SK-N-SH (cell line): Measurements from ENCODE around the gene ANGPTL8. TPM values are rescaled to one million over a fixed set of nuclear protein-coding genes. Genes with fewer than 3 reads are reported as not detected.

Experiments used
- CTCF ChIA-PET: fragments of 300-600, 350-600 bp; formaldehyde crosslinking; extraction: SDS; loops from one replicate; lab custom pipeline; 2021; lab: Yijun Ruan, JAX
- POLR2A ChIA-PET: fragments of 350-600 bp; sonication (Branson Sonifier 250); formaldehyde crosslinking; extraction: SDS; loops from one replicate; lab custom pipeline; 2020; ENCODE audit warnings: antibody characterized with exemption, inconsistent platforms; lab: Yijun Ruan, JAX
- DNase-seq: peaks from one replicate; pipeline ENCODE4 v3.0.0; 2012
- H2AFZ ChIP-seq: fragments of 200-600 bp; sonication (generic); 2 replicates; pipeline ENCODE4 v1.8.1; 2016; ENCODE audit warnings: antibody characterized with exemption, mild to moderate bottlenecking, low read depth
- H3F3A ChIP-seq: fragments of 200-600 bp; sonication (generic); replicated peaks from 2 replicates; pipeline ENCODE3; 2016; ENCODE audit warnings: antibody characterized with exemption, mild to moderate bottlenecking; ENCODE audit not compliant: insufficient read depth
- H3K27ac ChIP-seq, 2 experiments: fragments of 200-500 bp in 1 of 2; fragments of 200-600 bp in 1 of 2; sonication (Bioruptor generic) in 1 of 2; sonication (generic), shearing (Covaris generic) in 1 of 2; 2 replicates each; pipeline versions ENCODE4 v1.5.1 to v1.6.1; 2014 to 2016; ENCODE audit warnings: low read depth in 2 of 2, inconsistent platforms in 1 of 2, low read length in 1 of 2, mild to moderate bottlenecking in 1 of 2, mixed read lengths in 1 of 2
- H3K27me3 ChIP-seq: fragments of 200-600 bp; sonication (generic), shearing (Covaris generic); 2 replicates; pipeline ENCODE4 v1.6.1; 2016; ENCODE audit warnings: mixed run types; ENCODE audit not compliant: insufficient read depth
- H3K36me3 ChIP-seq, 2 experiments: fragments of 200-500 bp in 1 of 2; fragments of 200-600 bp in 1 of 2; sonication (Bioruptor generic) in 1 of 2; sonication (generic) in 1 of 2; replicated peaks in 1 of 2; 2 replicates each; pipeline versions ENCODE3 to v1.5.1; 2014 to 2016; ENCODE audit warnings: low read length in 1 of 2, mild to moderate bottlenecking in 1 of 2; ENCODE audit not compliant: insufficient read depth in 2 of 2, control insufficient read depth in 1 of 2
- H3K4me1 ChIP-seq, 2 experiments: fragments of 200-500 bp in 1 of 2; fragments of 200-600 bp in 1 of 2; sonication (Bioruptor generic) in 1 of 2; sonication (generic), shearing (Covaris generic) in 1 of 2; 2 replicates each; pipeline versions ENCODE4 v1.5.1 to v1.6.1; 2014 to 2016; ENCODE audit warnings: low read depth in 1 of 2, low read length in 1 of 2, mixed run types in 1 of 2; ENCODE audit not compliant: insufficient read depth in 2 of 2, control insufficient read depth in 1 of 2
- H3K4me2 ChIP-seq: fragments of 200-600 bp; sonication (generic), shearing (Covaris generic); 2 replicates; pipeline ENCODE4 v1.6.1; 2017; ENCODE audit warnings: mixed run types
- H3K4me3 ChIP-seq, 2 experiments: fragments of 200-500 bp in 1 of 2; fragments of 200-600 bp in 1 of 2; sonication (Bioruptor generic) in 1 of 2; sonication (generic), shearing (Covaris generic) in 1 of 2; 2 replicates each; pipeline versions ENCODE4 v1.5.1 to v1.8.1; 2014 to 2016; ENCODE audit warnings: low read depth in 2 of 2, inconsistent platforms in 1 of 2, low read length in 1 of 2, mild to moderate bottlenecking in 1 of 2, mixed read lengths in 1 of 2, moderate library complexity in 1 of 2
- H3K79me2 ChIP-seq: fragments of 200-600 bp; sonication (generic); 2 replicates; pipeline ENCODE4 v1.8.1; 2017; ENCODE audit warnings: mild to moderate bottlenecking; ENCODE audit not compliant: insufficient read depth
- H3K9ac ChIP-seq: fragments of 200-600 bp; sonication (generic); 2 replicates; pipeline ENCODE4 v1.6.1; 2017; ENCODE audit warnings: mixed run types
- H3K9me2 ChIP-seq: fragments of 200-600 bp; sonication (generic); 2 replicates; pipeline ENCODE4 v1.6.1; 2017; ENCODE audit warnings: mixed run types
- H3K9me3 ChIP-seq: fragments of 200-600 bp; sonication (generic); 2 replicates; pipeline ENCODE4 v1.6.1; 2017; ENCODE audit warnings: mixed run types, mild to moderate bottlenecking, moderate library complexity
- H4K20me1 ChIP-seq: fragments of 200-600 bp; sonication (generic); 2 replicates; pipeline ENCODE4 v1.6.1; 2017; ENCODE audit warnings: mild to moderate bottlenecking, mixed run types; ENCODE audit not compliant: insufficient read depth
- ELF1 ChIP-seq: IDR thresholded peaks from 2 replicates; pipeline ENCODE4 v1.4.0; 2012
- EZH2phosphoT487 ChIP-seq: fragments of 200-600 bp; sonication (generic); IDR thresholded peaks from 2 replicates; pipeline ENCODE4 v1.6.1; 2017; ENCODE audit warnings: low read depth, mixed run types, mild to moderate bottlenecking, antibody characterized with exemption, moderate library complexity, borderline replicate concordance
- FOSL2 ChIP-seq: IDR thresholded peaks from 2 replicates; pipeline ENCODE4 v1.4.0; 2012; ENCODE audit warnings: low read depth, mild to moderate bottlenecking, moderate library complexity, borderline replicate concordance
- FOXM1 ChIP-seq: IDR thresholded peaks from 2 replicates; pipeline ENCODE4 v1.4.0; 2012; ENCODE audit warnings: low read depth, mild to moderate bottlenecking
- IRF3 ChIP-seq: fragments of 150-350 bp; IDR thresholded peaks from 2 replicates; pipeline ENCODE4 v1.6.1; 2016; ENCODE audit warnings: mild to moderate bottlenecking, low read depth, low read length
- MEF2A ChIP-seq: IDR thresholded peaks from 2 replicates; pipeline ENCODE4 v1.4.0; 2012; ENCODE audit warnings: low read depth, borderline replicate concordance
- NFIC ChIP-seq: IDR thresholded peaks from 2 replicates; pipeline ENCODE4 v1.4.0; 2012; ENCODE audit warnings: borderline replicate concordance
- NRF1 ChIP-seq: IDR thresholded peaks from 2 replicates; pipeline ENCODE4 v1.6.1; 2012; ENCODE audit warnings: low read depth, mild to moderate bottlenecking, low read length
- POLR2AphosphoS5 ChIP-seq: IDR thresholded peaks from 2 replicates; pipeline ENCODE4 v1.6.1; 2012; ENCODE audit warnings: low read depth, low read length
- RAD21 ChIP-seq: IDR thresholded peaks from 2 replicates; pipeline ENCODE4 v1.6.1; 2012; ENCODE audit warnings: mild to moderate bottlenecking, low read length
- RCOR1 ChIP-seq: fragments of 150-350 bp; IDR thresholded peaks from 2 replicates; pipeline ENCODE4 v1.6.1; 2017; ENCODE audit warnings: antibody characterized with exemption, low read length
- REST ChIP-seq: IDR thresholded peaks from 2 replicates; pipeline ENCODE4 v1.6.1; 2012; ENCODE audit warnings: mild to moderate bottlenecking, low read depth, low read length, moderate library complexity
- RXRA ChIP-seq: IDR thresholded peaks from 2 replicates; pipeline ENCODE4 v1.4.0; 2012; ENCODE audit warnings: low read depth, mild to moderate bottlenecking, borderline replicate concordance
- SIN3A ChIP-seq: IDR thresholded peaks from 2 replicates; pipeline ENCODE4 v1.6.1; 2012; ENCODE audit warnings: low read depth, mild to moderate bottlenecking, low read length, moderate library complexity, borderline replicate concordance
- TCF12 ChIP-seq: IDR thresholded peaks from 2 replicates; pipeline ENCODE4 v1.4.0; 2012
- TEAD4 ChIP-seq: IDR thresholded peaks from 2 replicates; pipeline ENCODE4 v1.4.0; 2012; ENCODE audit warnings: mild to moderate bottlenecking, borderline replicate concordance; ENCODE audit not compliant: insufficient read depth
- WGBS: methylation state at CpG from one replicate; pipeline ENCODE4 v1.1.6; 2017; ENCODE audit warnings: low lambda C conversion rate; 5-methylcytosine and 5-hydroxymethylcytosine counted together
- polyA plus RNA-seq, 3 experiments: library from polyadenylated mRNA; depleted of rRNA; stranded (reverse); fragments of >200 nt; gene quantifications; 2 replicates each; pipeline ENCODE4 v1.2.3, GENCODE V29; 2012
- TF ChIP-seq, protein P1 (sequence below): IDR thresholded peaks from 2 replicates; pipeline ENCODE4; 2012

Gene ANGPTL8
- polyA plus RNA-seq, 1 of the 3 experiments (the other 2 are of a cell fraction) = 0.21 TPM

- Histone ChIP-seq H3K36me3 (peaks cover 9 to 23% of the 10 kb centered on the region in 2 experiments), H3K9me2 (no peaks in the 10 kb centered on the region), H4K20me1 (no peaks in the 10 kb centered on the region; the same call in 1 of the 2 replicates), H3K79me2 (no peaks in the 10 kb centered on the region), H3K27ac (no peak overlapping the region), H3F3A (peaks cover 11% of the 10 kb centered on the region), H3K4me3 (no peak overlapping the region), H3K4me1 (peaks cover 0 to 4% of the 10 kb centered on the region in 2 experiments; a peak in 1 of 4 replicates), H3K4me2 (no peak overlapping the region), H3K27me3 (no peaks in the 10 kb centered on the region), H3K9me3 (no peaks in the 10 kb centered on the region), H3K9ac (no peak overlapping the region), H2AFZ (no peak overlapping the region)
- ChIA-PET POLR2A (no interaction called here), CTCF (interaction anchor here (1.4 to 1.5 kb wide), 2 partner anchors 14 to 44 kb away, joined by 3 read pairs; no protein-coding TSS in a partner anchor)
- 88% methylated on average over 7 of the region's 14 CpGs for WGBS
- DNase-seq = no peak
- TF ChIP-seq NFIC (no peak), SIN3A (no peak), EZH2phosphoT487 (no peak), ELF1 (no peak), RAD21 (no peak), RCOR1 (no peak), REST (no peak), NRF1 (no peak), TCF12 (no peak), TEAD4 (no peak), MEF2A (no peak), FOSL2 (no peak), POLR2AphosphoS5 (no peak), RXRA (no peak), FOXM1 (no peak), IRF3 (no peak)
- TF ChIP-seq, protein P1, sequence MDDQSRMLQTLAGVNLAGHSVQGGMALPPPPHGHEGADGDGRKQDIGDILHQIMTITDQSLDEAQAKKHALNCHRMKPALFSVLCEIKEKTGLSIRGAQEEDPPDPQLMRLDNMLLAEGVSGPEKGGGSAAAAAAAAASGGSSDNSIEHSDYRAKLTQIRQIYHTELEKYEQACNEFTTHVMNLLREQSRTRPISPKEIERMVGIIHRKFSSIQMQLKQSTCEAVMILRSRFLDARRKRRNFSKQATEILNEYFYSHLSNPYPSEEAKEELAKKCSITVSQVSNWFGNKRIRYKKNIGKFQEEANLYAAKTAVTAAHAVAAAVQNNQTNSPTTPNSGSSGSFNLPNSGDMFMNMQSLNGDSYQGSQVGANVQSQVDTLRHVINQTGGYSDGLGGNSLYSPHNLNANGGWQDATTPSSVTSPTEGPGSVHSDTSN = no peak
Measured at GRCh38 chr19:11247934-11248333, 8.5 kb downstream of the ANGPTL8 start.
